GM19452 (cell line): ENCODE data around the gene HGF.

Experiments used
- ATAC-seq: cut with Tn5 transposase; IDR thresholded peaks from one replicate; pipeline ENCODE4 v1.9.1; 2021; ENCODE audit not compliant: unreplicated experiment

Gene HGF

DNA sequence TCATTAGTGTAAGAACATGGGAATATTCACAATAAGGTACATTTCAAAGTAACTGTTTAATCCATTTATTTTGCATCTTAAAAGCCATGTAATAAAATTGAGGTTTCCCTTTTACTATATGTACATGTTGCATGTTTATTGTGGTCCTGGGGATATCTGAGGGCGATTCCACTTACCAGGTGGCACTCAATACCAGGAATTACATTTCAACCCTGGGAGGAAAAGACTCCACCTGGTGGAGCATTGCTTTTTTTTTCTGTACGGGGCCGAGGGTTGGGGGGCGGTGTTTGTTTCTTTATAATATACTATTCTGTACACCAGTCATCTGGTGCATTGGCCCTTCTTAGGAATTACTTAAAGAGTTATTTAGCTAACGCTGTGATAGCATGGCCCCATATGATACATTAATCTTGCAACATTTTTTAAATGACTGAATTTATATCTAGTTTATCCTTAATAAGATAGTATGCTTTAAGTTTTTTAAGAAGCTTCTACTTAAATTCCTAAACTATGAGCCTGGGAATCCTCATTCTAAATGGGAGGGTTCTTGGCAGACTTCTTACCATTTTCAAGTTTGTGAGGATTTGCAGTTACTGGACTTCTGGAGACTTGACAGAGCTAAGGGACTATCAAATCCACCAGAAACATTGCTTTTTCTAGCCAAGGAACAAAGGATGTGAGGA lies 7.2 kb upstream of the HGF start:
- ATAC-seq, result no peak

DNA sequence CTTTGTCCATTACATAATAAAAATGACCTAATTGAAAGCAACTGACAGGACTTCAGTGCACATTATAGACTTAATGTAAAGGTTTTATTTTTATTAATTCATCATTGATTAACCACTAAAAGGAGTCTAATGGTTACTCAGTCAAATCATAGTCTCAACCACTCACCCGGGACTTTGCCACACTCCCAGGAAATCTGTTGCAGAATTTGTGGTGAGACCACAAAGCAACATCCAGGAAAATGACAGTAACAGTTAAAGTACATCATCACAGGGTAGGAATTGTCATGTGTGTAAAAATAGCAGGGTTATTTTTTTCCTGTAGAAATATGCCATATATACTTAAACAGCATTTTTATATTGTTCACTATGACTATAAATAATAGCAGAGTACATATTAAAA lies 6.3 kb upstream of the HGF start:
- no peak for ATAC-seq

DNA sequence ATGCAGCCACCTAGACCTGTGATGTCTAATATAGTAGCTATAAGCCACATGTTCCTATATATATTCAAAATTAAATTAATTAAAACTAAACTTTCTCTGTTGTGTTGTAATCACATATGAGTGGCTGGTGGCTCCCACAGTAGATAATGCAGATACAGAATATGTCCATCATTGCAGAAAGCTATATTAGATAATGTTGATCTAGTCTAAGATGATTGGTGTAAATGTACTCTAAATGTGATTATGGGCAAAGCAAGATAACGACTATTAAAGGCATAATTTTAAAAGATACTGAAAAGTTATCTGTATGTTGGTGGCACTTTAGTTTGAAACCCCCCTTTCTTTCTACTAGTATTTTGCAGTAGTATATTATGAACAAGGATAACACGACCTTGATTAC lies 5.7 kb upstream of the HGF start:
- ATAC-seq, result no peak

DNA sequence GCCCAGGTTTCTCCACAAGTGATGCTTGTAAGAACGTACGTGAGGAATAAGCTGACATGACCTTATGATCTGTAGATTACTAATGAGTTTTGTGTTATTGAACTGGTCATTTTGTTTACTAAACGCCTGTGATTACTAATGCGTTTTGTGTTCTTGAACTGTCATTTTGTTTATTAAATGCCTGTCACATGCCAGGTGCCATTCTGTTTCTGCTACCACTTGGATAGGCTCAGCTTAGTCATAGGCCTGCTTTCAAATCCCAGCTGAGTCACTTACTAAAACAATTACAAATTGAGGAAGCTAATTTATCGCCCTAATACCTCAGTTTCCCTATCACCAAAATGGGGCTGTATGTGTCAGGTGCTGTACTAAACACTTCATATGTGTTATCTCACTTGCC lies 4.7 kb upstream of the HGF start:
- no peak for ATAC-seq

DNA sequence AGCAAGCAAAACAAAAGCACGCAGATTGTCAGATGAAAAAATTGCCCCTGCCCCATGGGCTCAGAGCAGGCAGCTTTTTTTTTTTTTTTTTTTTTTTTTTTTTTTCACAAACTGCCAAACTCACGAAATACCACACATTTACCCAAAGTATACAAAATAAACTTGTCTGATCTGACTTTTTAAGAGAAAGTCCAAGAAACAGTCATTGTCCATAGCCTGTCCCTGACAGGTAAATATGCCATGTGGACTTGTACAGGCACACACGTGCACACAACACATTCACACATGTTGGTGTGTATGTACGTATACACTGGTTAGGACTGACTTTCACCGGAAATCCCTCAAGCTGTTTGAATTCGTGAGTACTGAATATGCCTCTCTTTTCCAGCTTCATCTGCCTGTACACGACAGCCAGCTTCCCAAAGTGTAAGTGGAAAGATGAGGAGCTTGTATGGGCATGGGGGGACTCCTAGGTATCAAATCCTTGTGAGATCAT lies 929 bp upstream of the HGF start:
- no peak for ATAC-seq

DNA sequence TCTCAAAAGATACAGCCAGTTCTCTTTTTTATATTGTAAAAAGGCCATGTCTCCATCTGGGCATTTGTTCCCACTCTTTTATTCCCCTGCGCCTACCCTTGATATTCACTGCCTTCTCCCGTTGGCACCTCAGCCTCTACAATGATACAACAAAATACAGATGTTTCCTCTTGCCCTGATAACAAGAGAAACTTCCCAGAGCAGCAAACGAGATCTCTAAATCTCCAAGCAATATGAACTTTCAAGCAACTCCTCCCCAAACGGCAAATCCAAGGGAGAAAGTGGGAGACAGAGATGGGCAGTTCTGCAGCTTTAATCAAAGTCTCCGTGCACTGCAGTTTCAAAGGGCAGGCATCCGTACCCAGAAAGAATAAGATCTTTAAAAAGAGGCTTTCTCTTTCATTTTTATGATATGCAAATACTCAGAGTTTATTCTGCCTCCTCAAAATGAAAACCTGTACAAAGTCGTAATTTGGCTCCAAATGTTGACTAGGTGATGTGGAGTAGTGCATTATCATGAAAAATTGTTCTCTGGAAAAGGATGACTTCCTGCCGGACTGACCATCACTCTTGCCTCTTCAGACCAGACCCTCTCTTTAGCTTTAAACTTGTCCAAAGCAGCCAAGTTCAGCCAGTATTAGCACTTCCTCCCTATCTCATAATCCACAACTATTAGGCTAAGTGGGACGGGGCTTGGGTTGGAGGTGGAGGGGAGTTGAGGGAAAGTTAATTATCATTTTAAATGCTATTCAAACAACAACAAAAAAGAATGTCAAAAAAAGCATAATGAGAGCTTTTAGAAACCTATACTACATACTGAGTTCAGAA lies 682 bp downstream of the HGF start:
- no peak for ATAC-seq

DNA sequence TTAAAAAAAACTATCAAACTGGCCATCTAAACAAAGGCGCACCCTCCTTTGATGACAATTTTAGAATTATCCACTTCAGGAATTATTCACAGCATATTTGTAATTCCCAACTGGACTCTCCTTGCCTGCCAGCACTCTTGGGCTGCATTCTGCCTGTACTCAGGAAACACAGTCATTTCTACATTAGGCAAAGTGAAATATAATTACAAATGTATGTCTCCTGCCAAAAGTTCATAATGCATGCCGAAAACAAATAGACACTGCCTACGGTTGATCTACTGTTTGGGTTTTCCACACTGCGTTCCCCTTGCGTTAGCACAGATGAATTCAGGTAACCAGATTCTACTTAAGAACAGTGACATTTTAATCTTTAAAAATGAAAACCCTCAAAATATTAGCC lies 1.9 kb downstream of the HGF start:
- ATAC-seq, result no peak

DNA sequence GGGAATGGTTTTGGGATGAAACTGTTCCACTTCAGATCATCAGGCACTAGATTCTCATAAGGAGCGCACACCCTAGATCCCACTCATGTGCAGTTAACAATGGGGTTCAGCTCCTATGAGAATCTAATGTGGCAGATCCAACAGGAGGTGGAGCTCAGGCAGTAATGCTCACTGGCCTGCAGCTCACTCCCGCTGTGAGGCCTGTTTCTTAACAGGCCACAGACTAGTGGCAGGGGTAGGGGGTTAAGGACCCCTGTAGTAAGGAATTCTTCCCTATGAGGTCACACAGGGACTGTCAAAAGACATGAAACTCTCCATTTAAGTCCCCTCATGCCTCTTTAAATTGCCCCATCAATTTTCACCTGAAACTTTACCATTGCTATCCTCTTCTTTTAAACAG lies 8.0 kb downstream of the HGF start:
- no peak for ATAC-seq

DNA sequence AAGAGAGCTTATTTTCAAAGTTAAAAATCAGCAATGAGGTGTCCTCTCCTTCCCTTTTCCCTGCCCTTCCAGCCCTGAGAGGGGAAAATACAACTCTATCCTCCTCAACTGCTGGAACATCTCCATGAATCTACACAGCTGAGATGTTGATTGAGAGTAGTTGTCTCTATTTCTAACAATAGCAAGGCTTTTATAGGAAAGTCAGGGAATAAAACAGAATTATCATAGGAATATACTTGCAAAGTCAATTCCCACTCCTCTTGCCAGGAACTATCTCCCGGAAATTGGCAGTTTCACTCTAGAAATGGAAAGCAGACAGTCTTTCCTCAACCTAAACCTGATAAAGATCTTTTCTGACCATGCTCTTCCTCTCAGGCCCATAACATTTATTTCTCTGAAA lies 8.8 kb downstream of the HGF start:
- ATAC-seq, result no peak

DNA sequence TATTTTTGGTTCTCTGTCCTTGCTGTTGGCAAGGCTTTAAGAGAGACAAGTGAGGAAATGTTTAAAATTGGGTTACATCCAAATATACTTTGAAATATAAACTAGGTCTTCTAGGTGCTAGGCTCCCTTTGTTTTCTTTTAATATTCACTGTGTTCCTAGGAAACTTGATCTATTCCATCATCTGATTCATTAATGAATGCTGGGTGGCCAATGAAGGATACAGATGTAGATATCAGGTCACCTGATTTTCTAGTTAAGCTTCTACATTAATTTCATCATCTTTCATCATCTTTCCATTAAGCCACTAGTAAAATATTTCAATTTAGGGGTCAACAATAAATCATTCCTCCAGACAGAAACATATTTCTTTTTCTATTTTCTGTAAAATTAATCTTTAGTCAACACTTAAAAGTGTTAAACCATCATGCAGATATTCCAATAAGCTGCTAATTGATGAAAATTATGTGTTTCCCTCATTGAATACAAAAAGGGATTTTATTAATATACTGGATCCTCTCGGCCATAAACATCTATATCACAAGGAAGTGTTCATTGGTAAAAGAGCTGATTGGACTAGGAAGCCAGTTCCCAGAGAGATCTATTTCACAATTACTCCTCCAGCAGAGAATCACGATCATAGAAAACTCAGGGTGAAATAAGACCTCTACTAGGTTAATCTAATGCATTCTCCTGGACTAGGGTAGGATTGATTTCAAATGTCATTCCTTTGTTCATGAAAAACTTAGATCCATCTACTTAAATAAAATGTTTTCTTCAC lies 14.7 kb downstream of the HGF start:
- ATAC-seq, result no peak

DNA sequence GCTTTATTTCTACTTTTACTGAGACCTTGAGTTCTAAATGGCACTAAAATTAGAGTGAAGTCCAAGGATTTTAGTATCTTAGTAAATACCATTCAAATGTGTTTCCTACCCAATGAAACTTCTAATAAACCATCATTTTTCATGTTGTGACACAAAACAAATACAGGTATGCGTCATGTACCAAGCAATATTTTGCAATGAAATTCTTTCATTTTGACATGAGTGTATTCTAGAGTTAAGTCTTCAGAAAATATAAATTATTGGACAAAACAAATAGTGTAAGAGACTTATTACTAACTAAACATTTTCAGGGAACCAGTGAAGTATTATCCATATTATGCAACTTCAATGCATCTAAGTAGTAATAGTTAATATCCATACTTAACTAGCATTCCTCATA lies 16.5 kb downstream of the HGF start:
- ATAC-seq, result no peak

DNA sequence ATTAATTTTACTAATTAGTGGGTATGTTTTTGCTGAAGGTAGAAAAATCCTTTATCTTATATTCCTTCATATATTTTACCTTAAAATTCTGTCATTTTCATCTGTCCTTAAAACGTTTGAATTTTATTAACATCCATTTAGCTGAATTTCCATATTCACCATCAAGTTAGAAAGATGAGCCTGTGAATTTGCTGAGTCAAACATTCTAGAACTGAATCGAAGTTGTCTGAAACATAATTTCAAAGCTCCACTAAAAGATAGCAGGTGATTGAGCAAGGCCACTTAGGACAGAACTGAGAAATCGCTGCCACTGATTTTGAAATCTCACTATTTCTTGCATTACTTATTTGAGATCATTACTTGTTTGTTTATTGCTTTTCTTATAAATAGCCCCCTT lies 17.5 kb downstream of the HGF start:
- no peak for ATAC-seq

DNA sequence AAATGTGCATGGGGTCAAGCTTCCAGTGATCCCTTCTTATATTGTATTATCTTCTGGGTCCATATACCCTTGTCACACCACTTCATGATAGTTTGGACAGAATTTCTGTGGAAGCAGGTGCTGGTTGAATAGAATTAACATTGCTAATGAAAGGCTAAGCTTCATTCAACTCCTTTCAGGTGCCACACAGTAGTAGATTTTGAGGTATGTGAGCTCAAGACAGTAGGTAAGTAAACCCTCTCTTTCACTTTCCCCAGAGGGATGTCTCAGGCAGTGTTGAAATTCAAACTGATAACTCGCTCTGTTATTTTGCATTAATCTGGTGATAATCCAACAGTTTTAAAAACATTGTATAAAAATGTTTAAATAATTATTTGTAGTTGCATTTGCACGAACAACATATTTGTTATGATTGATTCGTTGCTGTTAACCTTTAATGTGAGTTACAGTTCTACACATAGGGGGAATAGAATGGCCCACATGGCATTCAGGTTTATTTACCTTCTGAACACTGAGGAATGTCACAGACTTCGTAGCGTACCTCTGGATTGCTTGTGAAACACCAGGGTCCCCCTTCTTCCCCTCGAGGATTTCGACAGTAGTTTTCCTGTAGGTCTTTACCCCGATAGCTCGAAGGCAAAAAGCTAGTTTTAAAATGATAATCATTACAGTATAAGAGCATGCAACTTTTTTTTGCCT lies 18.1 kb downstream of the HGF start:
- no peak for ATAC-seq

DNA sequence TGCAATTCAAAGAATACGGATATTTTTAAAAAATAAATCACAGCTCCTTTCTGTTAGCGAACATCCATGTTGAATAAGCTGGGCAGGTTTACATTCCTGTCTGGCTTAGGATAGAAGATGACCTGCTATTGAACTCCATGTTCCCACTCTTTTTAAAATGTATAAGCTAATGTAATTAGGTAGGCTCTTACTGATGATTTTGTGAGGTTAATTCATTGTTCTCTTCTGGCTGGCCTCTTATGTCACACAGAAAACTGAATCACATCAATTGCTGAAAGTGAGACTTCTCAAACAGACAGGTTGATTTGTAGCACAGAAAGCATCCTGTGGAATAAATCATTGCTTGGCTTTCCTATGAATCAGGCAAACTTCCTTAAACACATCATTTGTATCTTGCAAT lies 24.2 kb downstream of the HGF start:
- ATAC-seq, result no peak

DNA sequence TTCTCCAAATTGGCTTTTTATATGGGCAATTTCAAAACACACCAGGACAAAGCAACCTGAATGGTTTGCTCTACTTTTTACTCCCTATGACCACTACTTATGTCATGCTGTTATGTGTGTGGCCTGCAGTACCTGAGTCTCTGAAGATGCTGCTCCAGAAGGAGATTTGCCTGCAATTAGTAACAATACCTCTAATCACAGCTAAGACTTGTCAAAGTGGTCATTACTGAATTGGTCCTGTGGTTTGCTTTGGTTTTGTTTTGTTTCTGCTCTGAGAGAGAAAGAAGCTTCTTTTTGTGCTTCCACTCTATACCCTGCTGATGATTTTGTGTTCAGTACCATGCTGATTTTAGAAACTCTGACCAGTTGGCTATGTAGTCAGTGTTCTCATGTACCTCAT lies 25.5 kb downstream of the HGF start:
- no peak for ATAC-seq

DNA sequence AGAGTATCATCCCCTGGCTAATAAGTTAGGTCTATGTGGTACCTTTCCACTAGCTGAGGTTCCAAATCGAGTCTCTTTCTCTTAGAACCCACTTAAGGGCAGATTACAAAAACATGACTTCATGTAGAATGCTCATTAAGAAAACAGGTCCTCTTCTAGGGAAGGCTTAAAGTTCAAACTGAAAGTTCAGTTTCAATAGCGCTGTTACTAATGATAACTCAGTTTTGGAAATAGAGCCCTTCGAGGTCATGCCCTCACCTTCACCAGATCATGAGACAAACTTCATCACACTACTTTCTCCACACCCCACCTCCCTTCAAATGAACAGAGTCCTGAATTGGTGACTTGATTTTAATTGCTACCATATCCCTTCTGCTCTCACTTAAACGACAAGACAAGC lies 26.2 kb downstream of the HGF start:
- ATAC-seq, result no peak

DNA sequence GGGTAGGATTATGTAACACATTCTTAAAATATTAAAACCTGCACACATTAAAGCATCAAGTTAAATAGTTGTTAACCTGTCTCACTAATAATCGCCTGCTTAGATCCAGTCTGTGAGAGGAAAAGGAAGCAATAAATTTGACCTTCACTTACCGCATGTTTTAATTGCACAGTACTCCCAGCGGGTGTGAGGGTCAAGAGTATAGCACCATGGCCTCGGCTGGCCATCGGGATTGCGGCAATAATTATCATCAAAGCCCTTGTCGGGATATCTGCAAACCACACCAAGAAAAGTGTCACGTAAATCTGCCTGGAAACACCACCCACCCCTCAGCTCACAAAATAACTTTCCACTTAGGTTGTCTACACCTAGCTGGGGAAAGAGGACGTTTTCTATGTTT lies 26.6 kb downstream of the HGF start:
- no peak for ATAC-seq

DNA sequence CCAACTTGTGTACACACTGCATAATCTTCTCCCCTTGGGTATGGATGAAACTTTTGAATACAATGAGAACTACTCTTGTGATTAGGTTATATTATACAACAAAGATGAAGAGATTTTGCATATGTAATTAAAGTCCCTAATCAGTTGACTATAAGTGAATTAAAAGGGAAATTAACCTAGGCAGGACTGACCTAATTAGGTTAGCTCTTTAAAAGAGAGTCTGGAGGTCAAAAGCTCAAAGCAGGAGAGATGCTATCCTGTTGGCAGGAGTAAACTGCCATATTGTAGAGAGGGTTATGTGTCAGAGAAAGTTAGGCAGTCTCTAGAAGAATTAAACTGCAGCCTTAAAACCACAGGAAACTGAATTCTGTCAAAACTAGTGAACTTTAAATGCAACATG lies 29.4 kb downstream of the HGF start:
- no peak for ATAC-seq

DNA sequence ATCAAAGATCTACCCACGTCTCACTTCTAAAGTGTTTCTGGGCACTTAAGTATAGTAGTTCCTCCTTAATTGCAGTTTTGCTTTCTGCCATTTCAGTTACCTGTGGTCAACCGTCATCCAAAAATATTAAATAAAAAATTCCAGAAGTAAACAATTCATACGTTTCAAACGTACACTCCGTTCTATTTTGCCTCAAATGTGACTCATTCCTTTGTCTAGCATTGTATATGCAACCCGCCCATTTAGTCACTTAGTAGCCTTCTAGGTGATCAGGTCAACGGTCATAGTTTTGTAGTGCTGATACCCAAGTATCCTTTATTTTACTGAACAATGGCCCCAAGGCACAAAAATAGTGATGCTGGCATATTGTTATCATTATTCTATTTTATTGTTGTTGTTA lies 33.8 kb downstream of the HGF start:
- ATAC-seq, result no peak

DNA sequence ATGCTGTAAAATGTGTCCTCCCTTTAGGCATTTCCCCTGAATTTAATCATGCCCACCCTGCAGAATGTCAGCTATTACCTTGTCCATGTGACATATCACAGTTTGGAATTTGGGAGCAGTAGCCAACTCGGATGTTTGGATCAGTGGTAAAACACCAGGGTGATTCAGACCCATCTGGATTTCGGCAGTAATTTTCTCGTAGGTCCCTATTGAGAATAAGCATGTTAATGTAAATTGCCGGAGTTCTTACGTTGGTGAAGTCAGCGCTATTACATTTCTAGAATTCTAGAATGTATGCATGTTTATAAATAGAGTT lies 44.1 kb downstream of the HGF start:
- no peak for ATAC-seq

DNA sequence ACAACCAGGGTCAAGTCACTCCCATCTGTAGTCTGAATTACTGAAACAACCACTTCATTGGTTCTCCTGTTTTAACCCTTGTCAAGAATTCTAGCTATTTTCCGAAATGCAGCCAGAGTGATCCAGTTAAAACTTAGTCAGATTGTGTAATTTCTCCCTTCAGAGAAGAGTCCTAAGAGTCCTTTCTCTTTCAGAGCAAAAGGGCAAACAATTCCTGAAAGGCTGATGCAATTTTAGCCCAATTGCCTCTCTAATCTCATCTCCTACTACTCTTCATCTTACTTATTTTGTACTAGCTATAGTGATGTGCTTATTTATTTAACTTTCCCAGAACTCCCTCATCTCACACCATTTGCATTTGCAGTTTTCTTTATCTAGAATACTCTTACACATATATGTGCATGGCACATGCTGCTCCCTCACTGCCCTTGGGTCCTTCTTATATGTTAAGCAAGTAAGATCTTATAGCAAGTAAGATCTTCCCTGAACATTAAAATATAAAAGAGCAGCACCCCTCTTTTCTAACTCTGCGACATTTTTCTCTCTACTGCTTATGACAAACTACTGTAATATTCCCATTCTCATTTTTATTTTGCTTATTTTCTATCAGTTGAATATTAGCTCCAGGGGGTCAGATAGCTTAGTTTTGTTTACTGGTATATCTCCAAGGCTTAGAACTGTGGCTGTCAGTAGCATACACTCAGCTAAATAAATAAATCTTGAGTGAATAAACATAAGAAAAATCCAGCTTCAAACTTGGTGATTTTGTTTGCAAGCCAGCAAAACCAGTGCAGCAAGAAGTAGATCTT lies 44.6 kb downstream of the HGF start:
- no peak for ATAC-seq
